HG03521 (cell line): ENCODE results near the gene CSF2RB.
"Not testable (repeated sequence)": the region's sequence is repeated elsewhere in the genome, so short reads cannot be mapped to it uniquely, and the experiment has no call there.

ENCODE experiments used
- ATAC-seq: cut with Tn5 transposase; IDR thresholded peaks from one replicate; pipeline ENCODE4 v1.9.1; 2021; ENCODE audit warnings: mild to moderate bottlenecking, moderate library complexity; ENCODE audit not compliant: unreplicated experiment

The CSF2RB gene

DNA sequence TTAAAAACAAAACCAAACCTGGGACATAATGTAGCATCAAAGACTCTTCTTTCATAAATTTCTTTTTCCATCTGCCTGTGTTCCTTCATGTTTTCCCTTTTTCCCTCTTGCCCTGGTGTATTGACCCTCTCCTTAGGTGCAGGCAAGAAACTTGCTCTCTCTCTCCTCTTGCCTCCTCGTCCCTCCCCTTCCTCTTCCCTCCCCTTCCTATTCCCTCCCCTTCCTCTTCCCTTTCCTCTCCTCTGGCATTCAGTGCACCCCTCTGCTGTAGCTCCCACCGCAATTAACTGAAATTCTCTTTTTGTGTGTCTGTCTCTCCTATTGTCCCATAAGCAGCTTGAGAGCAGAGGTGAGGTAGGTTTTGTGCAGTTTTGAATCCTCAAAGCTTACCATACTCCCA is 49.9 kb downstream of the CSF2RB start:
- no peak for ATAC-seq

DNA sequence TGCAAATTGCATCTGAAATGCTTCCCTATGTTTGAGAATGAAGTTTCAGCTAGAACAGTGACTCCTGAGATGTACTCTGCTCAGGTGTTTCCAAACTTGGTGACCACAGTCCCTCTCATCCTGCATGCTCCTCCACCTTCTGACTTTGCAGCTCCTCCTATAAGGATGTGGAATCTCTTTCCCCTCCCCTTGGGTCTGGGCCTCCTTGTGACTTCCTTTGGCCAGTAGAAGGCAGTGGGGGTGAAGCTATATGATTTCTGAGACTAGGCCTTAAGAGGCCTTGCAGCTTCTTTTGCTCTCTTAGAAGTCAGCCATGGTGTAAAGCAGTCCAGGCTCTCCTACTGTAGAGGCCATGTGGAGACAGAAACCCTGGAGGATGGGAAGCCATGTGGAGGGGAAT is 50.7 kb downstream of the CSF2RB start:
- no peak for ATAC-seq

DNA sequence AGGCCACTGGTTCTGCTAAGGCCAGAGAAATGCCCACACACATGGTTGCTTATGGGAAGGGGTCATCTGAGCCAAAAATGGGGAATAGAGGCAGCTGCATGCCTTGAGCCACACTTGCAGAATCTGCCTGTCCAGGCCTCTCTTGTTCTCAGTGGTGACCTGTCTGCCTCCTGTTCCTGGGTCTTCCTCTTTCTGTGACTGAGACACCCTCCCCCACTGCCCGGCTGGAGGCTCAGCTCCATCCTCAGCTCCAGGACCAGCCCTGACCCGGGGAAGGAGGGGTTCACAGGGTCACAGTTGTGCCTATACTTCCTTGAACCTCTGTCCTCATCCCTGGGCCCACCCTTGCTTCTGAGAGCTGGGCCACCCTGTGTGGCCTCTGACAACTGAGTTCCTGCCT is 52.3 kb downstream of the CSF2RB start:
- no peak for ATAC-seq

DNA sequence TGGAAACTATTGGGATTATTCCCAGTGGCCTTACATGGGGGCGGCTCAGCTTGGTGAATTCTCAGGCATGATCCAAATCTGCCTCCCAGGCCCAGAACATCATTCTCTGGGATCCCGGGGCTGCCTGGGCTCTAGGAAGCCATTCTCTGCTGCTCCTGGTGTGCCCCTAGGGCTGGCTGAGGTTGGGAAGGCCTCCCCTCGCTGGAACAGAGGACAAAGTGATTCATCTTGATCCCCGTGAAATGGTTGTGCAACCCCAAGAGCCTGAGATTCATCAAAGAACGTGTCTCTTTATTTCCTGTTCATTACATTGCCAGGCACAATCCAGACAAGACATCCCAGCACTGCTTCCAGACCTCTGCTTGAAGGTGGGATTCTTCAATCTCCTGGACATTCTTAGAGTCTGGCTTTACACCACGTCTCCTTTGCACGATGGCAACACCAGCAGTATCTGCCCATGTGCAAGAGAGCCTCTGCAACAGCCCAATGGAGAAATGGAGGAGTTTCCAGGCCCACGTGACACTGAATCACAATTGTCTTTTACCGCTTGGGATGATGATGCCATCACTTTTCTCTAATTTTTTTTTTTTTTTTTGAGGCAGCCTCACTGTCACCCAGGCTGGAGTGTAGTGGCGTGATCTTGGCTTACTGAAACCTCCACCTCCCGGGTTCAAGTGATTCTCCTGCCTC is 53.6 kb downstream of the CSF2RB start:
- ATAC-seq: no peak

DNA sequence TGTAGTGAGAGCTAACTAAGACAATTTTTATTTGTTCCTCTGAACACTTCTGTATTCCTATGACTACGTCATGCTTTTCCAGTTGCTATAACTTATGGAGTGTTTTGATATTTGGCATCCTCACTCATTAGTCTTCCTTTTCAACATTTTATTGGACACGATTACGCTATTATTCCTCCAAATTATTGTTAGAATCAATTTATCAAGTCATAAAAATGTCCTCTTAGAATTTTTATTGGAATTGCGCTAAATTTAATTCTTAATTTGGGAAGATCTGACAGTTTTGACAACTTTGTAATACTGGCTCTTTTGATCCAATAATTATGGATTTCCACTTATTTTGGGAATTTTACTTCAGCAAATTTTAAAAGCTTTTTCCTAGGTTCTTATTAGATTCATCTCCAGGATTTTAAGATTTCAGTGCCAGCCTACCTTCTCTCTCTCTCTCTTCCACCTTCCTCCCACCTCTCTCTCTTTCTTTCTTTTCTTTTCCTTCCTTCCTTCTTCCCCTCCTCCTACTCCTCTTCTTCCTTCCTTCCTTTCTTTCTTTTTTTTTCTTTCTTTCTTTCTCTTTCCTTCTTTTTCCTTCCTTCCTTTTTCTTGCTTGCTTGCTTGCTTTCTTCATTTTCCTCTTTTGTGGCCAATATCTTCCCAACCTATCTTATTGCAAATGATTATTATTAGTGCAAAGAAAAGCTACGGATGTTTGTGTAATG is 55.0 kb downstream of the CSF2RB start:
- no peak for ATAC-seq

DNA sequence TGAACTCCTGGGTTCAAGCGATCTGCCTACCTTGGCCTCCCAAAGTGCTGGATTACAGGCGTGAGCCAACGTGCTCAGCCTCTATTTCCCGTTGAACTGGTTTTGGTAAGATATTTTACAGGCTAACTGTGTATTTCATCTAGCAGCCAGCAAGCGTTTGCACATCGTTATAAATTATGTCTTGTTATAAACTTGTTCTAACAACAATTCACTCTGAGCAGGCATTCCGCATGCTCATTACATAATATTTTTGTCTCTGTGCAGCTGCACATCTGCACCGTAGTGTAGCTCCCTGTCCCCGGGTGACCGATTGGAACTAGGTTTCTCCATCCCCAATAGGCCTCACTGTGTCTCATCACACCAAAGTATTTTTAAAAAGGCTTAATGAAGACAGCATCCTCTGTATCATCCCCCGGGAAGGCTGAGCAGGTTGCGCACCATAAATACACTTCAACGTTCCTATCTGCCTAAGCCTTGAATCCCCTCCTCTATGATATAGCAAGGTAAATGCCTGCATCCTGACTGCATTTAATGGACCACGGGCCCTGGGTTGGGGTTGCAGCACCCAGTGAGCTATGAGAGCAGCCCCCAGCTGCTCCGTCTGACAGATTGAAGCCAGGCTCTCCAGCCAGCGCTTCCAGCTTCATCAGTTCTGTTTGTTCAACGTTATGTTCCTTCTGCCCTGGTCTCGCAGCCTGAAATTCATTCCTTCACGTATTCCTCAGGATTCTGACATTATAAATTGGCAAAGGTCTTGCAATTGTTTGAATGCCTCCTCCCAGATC is 58.1 kb downstream of the CSF2RB start:
- no peak for ATAC-seq

DNA sequence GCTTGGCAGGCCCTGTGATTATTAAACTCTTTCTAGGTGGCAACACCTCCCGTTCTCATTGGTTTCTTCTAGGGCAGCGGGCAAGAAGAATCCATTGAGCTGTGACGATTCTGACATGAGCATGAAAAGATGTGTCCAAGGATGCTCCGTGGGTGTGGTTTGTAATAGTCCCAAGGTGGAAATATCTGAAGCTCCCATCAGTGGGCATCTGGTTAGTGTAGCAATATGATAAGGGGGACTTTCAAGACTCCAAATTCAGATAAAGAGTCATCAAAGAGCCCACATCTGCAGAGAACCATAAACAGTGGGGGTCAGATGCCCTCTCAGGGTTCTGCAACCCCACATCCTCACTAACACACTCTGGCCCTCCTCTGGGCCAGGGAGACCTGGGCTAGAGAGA is 63.2 kb downstream of the CSF2RB start:
- ATAC-seq: no peak

DNA sequence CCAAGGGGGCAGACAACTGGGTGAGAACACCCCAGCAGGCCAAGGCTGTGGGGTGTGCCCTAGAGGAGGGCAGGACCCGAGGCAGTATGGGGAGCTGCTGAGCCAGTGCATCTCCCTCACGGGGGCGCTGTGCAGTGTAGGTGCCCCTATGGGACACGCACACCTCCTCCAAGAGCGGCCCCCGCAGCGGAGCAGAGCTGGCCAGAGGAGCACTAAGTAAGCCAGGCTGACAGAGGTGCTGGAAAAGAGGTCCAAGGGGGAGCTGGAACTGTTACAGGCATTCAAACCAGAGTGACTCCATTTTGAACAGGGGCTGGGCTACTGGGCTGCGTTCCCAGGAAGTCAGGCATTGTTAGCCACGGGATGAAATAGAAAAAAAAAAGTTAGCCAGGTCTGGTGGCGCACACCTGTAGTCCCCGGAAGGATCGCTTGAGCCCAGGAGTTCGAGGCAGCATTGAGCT is 64.0 kb downstream of the CSF2RB start:
- peak; percentile 59 for ATAC-seq

DNA sequence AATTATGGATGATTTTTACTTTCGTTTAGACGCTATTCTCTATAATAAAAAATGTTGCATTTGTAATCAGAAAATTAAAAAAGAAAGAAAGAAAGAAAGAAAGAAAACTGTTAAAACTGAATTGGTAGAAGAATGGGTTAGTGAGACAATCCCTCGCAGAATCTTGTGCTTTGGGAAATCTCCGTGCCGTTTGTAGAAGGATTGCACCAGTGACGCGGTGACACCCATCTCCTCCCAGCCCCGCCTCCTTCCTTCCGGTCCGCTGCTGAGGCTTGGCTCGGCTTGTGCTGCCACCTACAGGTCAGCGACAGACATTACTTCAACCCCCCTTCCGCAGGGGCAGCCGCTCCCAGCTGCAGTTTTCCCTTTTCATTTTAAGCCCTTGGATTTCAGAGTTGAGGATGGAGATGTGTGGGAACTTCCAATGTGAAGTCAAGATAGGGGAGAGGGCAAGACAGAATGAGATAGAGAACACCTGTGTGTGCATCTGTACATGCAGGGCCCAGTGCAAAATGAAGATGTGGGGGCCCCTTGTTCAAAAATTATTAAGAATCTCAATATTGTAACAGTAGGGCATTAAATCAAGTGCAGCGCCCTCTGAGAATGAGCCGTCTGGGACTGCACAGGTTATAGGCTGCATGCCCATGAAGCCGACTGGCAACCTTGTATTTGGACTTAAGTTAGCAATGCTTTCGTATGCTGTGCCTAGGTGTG is 64.7 kb downstream of the CSF2RB start:
- peak; percentile 71 for ATAC-seq

DNA sequence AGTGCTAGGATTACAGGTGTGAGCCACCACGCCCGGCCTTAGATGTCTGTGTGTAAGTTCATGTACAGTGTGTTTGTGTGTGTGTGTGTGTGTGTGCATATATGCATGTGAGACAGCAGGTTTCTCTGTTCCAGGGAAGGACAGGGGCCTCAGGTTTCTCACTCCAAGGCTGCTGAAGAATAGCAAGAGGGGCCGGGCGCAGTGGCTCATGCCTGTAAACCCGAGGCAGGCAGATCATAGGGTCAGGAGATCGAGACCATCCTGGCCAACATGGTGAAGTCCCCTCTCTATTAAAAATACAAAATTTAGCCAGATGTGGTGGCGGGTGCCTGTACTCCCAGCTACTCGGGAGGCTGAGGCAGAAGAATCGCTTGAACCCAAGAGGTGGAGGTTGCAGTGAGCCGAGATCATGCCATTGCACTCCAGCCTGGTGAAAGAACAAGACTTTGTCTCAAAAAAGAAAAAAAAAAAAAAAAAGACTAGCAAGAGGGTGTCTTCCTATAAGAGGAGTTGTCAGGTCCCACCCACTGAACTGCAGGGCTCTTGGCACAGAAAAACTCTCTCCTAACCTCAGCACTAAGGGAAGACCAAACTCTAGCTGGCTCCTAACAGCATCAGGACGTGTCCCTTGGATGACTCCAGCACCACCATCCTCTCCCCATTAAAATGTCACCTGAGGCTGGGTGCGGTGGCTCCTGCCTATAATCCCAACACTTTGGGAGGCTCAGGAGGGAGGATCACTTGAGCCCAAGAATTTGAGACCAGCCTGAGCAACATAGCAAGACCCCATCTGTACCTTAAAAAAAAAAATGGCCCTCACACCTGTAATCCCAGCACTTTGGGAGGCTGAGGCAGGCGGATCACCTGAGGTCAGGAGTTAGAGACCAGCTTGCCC is 65.8 kb downstream of the CSF2RB start:
- ATAC-seq: no peak

DNA sequence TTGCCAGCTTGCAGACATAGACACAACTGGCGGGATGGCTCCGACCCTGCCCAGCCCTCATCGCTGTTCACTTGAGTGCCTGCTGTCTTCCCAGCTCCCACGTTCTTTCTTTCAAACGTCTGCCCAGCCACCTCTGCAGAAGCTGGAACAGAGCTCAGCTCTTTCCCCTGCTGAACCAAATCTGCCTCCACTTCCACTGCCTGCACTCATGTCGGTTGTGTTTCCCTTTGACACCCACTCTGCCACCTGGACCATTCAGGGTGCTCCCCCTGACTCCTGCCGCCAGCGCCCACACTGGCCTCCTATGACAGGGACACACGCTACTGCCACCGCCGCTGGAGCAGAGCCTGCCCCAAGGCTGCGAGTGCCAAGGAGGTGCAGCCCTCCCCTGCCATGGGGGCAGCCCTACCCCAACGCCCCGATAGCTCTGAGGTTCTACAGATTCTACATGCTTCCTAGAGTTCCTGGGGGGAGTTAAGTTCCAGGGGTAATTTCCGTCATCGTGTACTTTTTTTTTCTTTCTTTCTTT is 67.9 kb downstream of the CSF2RB start:
- no peak for ATAC-seq

DNA sequence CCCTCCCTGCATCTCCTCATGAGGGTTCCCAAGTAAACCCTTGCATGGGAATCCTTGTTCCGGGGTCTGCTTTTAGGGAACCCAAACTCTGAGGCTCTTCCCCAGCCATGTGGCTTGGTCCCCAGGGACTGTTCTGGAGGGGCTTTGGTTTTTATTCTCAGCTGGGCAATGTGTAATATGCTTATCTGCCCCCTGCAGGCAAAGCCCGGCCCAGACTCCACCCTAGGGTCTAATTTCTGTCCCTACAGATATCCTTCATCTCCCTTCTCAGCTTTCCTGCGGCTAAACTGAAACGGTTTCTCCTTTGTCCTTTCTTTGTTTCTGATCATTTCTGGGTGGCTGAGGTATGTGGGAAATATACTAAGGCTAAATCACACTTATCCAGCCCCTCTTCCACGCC is 68.7 kb downstream of the CSF2RB start:
- ATAC-seq: no peak

DNA sequence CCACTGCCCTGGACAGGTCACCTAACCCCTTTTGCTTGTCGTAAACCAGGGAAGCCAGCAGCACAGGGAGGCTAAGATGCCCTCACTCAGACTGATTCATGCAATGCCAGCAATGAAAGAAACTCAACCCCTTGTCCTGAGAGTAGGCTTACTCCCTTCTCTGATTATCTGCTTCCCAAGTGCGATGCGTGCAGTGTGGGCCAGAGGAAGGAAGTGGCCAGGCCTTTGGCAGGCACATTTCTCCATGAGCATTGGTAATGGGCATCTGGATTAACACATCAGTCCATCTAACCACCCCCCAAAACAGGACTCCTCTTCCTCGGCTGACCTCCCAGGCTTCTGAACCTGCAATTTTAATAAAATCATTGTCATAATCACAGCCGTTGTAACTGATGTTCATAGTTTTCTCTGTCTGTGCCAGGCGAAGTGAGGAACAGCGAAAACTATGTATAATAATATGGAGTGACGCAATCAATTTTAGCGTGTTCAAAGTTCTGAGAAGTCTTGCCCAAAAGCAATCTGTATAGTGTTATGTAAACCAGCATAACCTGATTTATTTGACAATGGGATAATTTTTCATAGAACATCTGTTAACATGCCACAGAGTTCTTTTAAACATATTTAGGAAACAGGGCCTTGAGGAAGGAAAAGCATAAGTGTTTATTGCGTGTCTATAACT is 71.9 kb downstream of the CSF2RB start:
- ATAC-seq: no peak

DNA sequence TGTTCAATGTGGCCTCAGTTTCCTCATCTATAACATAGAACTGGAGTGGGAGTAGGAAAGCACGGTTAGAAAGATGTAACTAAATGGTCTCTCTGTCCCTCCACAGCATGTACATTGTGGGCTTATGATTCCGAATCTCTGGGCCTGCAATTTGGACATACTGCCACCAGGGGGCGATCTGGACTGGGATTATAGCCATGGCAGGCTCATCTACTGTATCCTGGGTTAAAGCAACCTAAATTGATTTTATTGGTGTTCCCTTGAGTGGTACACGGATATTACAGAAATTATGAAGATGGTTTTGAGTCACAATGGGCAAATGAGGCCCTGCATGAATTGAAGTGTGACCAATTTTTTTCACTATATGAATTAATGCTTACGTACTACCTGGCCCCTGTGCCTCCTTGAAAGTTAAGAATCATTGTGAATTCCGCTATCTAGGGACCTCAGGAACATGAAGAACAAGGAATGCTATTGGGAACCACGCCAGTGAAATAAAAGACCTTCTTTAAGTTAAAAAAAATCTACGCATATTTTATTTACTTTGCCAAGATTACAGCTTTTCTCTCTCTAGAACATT is 72.9 kb downstream of the CSF2RB start:
- ATAC-seq: no peak

DNA sequence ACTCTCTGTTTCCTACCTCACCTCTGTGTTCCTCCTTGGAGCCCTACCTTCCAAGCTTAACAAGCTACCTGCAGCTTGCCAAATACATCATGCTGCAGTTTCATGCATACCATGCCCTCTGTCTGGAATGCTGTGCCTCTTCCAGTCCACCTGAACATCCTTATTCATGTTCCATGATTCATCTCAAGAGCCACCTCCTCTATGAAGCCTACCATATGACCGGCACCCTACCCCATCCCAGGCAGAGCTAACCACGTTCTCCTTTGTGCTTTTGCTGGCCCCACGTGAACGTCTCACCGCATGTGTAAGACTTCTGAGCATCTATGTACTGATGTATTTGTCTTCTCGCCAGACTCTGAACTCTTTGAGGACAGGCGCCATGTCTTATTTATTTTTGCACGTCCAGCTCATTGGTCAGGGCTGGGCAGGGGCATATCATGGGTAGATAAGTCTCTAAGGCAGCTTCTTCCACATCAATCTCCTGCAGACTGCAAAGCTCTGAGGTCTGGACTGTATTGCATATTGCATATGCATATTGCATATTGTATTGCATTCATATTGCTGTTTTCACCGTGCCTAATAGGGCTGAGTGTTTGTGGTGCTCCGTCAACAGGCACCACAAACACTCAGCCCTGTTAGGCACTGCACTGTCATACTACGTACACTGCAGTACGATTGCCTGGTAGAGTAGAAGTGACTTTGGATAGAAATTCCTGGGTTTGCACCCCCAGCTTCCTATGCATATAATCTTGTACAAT is 74.8 kb downstream of the CSF2RB start:
- no peak for ATAC-seq

DNA sequence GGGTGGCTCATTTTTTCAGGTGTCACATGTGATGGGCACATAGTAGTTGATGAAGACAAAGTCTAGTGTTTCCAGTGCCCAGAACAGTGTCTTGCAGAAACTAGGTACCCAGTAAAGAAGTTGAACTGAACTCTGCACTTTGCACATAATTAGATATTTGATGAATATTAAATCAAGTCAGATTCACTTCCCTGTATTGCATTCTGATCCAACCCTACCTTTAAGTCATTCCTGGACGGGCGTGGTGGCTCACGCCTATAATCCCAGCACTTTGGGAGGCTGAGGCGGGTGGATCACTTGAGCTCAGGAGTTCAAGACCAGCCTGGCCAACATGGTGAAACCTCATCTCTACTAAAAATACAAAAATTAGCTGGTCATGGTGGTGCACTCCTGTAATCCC is 75.6 kb downstream of the CSF2RB start:
- ATAC-seq: not testable (repeated sequence)
